Calu3 (cell line): ENCODE data around the gene KCNG1. TPM values are rescaled to one million over a fixed set of nuclear protein-coding genes. Genes with fewer than 3 reads are reported as not detected.

Experiments
- BruUV-seq: library from RNA; stranded (reverse); fragments of 400-500 nt; replicated peaks from 2 replicates; lab custom pipeline; 2021; lab: Mats Ljungman, UMichigan
- CTCF ChIA-PET: fragments of 300-600 bp; sonication (Branson Sonifier 250); formaldehyde crosslinking; loops from one replicate; lab custom pipeline; 2022; ENCODE audit warnings: antibody characterized with exemption; lab: Charles Lee
- DNase-seq: peaks from one replicate; pipeline ENCODE4 v3.0.0; 2022
- H3K27ac Mint-ChIP-seq: one replicate; pipeline ENCODE4 v1.8.0; 2022; ENCODE audit warnings: mixed read lengths; ENCODE audit not compliant: unreplicated experiment
- H3K27me3 Mint-ChIP-seq: one replicate; pipeline ENCODE4 v1.8.0; 2022; ENCODE audit warnings: mixed read lengths; ENCODE audit not compliant: unreplicated experiment
- H3K36me3 Mint-ChIP-seq: one replicate; pipeline ENCODE4 v1.8.0; 2022; ENCODE audit warnings: mild to moderate bottlenecking, moderate library complexity, mixed read lengths; ENCODE audit not compliant: insufficient read depth, unreplicated experiment
- H3K4me1 Mint-ChIP-seq: one replicate; pipeline ENCODE4 v1.8.0; 2022; ENCODE audit warnings: mild to moderate bottlenecking, low read depth, mixed read lengths; ENCODE audit not compliant: unreplicated experiment
- H3K4me3 Mint-ChIP-seq: one replicate; pipeline ENCODE4 v1.8.0; 2022; ENCODE audit warnings: mild to moderate bottlenecking, low read depth, moderate library complexity, mixed read lengths; ENCODE audit not compliant: unreplicated experiment
- H3K9me3 Mint-ChIP-seq: one replicate; pipeline ENCODE4 v1.8.0; 2022; ENCODE audit warnings: low read depth, mixed read lengths; ENCODE audit not compliant: unreplicated experiment
- intact Hi-C: fragments of 100-400 bp; cut with micrococcal nuclease; formaldehyde crosslinking; loops from one replicate; pipeline ENCODE4 v1.10.0; 2022; ENCODE audit not compliant: unreplicated experiment
- total RNA-seq: library from RNA; stranded (reverse); gene quantifications from 2 replicates; pipeline ENCODE4 v1.2.3, GENCODE V29; 2022
- TF ChIP-seq, protein P1 (sequence below): fragments of 200-600 bp; IDR thresholded peaks from one replicate; pipeline ENCODE4 v1.8.0; 2022; ENCODE audit warnings: antibody characterized with exemption; ENCODE audit not compliant: unreplicated experiment

KCNG1 gene
- total RNA-seq, 1 experiment from 2014 or later: 3.9 TPM

DNA sequence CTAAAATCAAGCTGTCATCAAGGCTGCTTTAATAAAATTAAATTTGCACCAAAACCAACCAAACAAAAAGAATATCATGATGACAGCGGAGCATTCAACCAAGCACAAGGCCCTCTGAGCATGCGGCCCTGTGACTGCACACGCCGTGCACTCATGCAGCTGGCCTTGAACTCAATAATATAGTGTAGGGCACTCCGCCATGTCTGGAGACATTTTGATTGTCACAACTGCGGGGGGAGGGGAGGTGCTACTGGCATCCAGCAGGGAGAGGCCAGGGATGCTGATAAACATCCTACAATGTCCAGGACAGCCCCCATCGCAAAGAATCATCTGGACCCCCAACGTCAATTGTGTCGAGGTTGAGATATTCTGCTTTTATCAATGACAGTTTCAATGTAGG lies 54.6 kb downstream of the KCNG1 start:
- no peaks in the 10 kb centered on the region for H3K4me1 Mint-ChIP-seq
- no peak overlapping the region for H3K4me3 Mint-ChIP-seq
- no peaks in the 10 kb centered on the region for H3K36me3 Mint-ChIP-seq
- no peak for DNase-seq
- no TSS peak for BruUV-seq
- intact Hi-C loops: no loop called here
- TF ChIP-seq, protein P1, sequence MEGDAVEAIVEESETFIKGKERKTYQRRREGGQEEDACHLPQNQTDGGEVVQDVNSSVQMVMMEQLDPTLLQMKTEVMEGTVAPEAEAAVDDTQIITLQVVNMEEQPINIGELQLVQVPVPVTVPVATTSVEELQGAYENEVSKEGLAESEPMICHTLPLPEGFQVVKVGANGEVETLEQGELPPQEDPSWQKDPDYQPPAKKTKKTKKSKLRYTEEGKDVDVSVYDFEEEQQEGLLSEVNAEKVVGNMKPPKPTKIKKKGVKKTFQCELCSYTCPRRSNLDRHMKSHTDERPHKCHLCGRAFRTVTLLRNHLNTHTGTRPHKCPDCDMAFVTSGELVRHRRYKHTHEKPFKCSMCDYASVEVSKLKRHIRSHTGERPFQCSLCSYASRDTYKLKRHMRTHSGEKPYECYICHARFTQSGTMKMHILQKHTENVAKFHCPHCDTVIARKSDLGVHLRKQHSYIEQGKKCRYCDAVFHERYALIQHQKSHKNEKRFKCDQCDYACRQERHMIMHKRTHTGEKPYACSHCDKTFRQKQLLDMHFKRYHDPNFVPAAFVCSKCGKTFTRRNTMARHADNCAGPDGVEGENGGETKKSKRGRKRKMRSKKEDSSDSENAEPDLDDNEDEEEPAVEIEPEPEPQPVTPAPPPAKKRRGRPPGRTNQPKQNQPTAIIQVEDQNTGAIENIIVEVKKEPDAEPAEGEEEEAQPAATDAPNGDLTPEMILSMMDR: no peak
- H3K27ac Mint-ChIP-seq: no peak overlapping the region
- H3K9me3 Mint-ChIP-seq: no peaks in the 10 kb centered on the region
- CTCF ChIA-PET: no interaction called here
- H3K27me3 Mint-ChIP-seq: peaks cover 74% of the 10 kb centered on the region

DNA sequence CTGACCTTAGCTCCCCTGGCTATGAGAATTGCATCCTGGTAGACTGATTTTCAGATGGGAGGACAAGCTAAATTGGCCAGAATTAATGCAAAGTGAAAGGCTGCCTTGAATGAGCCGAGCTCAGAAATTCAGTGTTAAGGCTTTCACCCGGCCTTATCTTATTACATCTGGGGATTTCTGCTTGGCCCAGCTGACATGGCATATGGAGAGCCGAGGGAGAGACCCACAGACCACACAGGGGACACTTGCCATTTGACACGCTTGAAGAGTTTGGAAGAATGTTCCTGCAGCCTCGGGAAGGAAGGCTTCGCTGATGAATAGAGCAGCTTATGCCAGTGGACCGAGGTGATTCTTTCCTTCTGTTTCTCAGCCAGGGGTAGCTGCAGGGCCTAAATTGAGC lies 55.3 kb downstream of the KCNG1 start:
- H3K36me3 Mint-ChIP-seq: peaks cover 6% of the 10 kb centered on the region
- no peak for DNase-seq
- CTCF ChIA-PET: no interaction called here
- no TSS peak for BruUV-seq
- intact Hi-C loops: no loop called here
- no peak overlapping the region for H3K27ac Mint-ChIP-seq
- no peaks in the 10 kb centered on the region for H3K4me1 Mint-ChIP-seq
- H3K4me3 Mint-ChIP-seq: no peak overlapping the region
- TF ChIP-seq, protein P1: no peak
- H3K9me3 Mint-ChIP-seq: no peaks in the 10 kb centered on the region
- H3K27me3 Mint-ChIP-seq: peaks cover 67% of the 10 kb centered on the region

DNA sequence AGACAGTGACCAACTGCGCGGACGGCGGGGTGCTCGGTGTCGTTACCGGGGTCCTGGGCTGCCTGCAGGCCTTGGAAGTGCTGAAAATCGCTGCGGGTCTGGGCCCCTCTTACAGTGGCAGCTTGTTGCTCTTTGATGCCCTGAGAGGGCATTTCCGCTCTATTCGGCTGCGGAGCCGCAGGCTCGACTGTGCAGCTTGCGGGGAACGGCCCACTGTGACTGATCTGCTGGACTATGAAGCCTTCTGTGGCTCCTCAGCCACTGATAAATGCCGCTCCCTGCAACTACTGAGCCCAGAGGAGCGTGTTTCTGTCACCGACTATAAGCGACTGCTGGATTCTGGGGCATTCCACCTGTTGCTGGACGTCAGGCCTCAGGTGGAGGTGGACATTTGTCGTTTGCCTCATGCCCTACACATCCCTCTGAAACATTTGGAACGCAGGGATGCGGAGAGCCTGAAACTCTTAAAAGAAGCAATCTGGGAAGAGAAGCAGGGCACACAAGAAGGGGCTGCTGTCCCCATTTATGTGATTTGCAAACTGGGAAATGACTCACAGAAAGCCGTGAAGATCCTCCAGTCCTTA lies 63.3 kb downstream of the KCNG1 start:
- TF ChIP-seq, protein P1: no peak
- Mint-ChIP-seq H3K4me1 (peaks cover 18% of the 10 kb centered on the region), H3K36me3 (peaks cover 81% of the 10 kb centered on the region), H3K27ac (peak overlapping the region; percentile 99), H3K4me3 (peak overlapping the region; percentile 100), H3K9me3 (no peaks in the 10 kb centered on the region), H3K27me3 (peaks cover 5% of the 10 kb centered on the region)
- BruUV-seq: no TSS peak
- CTCF ChIA-PET: no interaction called here
- intact Hi-C loops: loop anchor here (5.0 kb wide), 1 partner anchor 142 kb away; no protein-coding TSS in a partner anchor
- no peak for DNase-seq

DNA sequence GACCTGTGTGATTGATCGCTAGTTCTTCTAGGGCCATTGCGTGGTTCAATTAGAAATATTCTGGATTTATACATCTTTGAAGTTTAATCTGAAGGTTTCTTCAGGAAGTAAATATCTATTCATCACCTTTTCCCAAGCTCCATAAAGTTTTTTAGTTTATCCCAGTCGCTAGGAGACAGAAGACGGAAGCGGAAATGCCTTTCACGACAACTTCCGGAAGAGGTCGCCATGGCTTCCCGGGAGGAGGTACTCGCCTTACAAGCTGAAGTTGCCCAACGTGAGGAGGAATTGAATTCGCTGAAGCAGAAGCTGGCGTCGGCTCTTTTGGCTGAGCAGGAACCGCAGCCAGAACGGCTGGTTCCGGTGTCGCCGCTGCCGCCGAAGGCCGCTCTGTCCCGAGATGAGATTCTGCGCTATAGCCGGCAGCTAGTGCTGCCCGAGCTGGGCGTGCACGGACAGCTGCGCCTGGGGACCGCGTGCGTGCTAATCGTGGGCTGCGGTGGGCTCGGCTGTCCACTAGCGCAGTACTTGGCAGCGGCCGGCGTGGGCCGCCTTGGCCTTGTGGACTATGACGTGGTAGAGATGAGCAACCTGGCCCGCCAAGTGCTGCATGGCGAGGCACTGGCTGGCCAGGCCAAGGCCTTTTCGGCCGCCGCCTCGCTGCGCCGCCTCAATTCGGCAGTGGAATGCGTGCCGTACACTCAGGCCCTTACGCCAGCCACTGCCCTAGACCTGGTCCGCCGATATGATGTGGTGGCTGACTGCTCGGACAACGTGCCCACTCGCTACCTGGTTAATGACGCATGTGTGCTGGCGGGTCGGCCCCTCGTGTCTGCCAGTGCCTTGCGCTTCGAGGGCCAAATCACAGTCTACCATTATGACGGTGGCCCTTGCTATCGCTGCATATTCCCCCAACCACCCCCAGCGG lies 64.0 kb downstream of the KCNG1 start, which contains the start of gene MOCS3:
Gene MOCS3, plus strand, starts transcription at position 204 of the 928 bp plus-strand sequence. Its CDS starts 25 bp downstream, at position 229.
- BruUV-seq: TSS peak; percentile 72
- Mint-ChIP-seq H3K27ac (peak within 1 kb of the TSS; percentile 99), H3K36me3 (peaks cover 88% of the 10 kb centered on the region), H3K4me3 (peak within 1 kb of the TSS; percentile 100), H3K9me3 (no peaks in the 10 kb centered on the region), H3K4me1 (peaks cover 24% of the 10 kb centered on the region), H3K27me3 (no peaks in the 10 kb centered on the region)
- CTCF ChIA-PET: interaction anchor here (0.6 to 1.8 kb wide), 10 partner anchors 14 to 168 kb away, joined by 3 to 10 read pairs (median 4); partner anchors contain the start of gene BCAS4
- intact Hi-C loops: loop anchor here (5.0 kb wide), 1 partner anchor 142 kb away; no protein-coding TSS in a partner anchor
- peak; percentile 81 for DNase-seq
- TF ChIP-seq, protein P1: peak; percentile 14
